GM18907 (cell line): ENCODE data around the gene REPS1.

Experiments used
- ATAC-seq: cut with Tn5 transposase; IDR thresholded peaks from one replicate; pipeline ENCODE4 v1.9.1; 2021; ENCODE audit warnings: mild to moderate bottlenecking, moderate library complexity; ENCODE audit not compliant: unreplicated experiment

The REPS1 gene

GRCh38 chr6:138862456-138862855 lies 125.6 kb downstream of the REPS1 start:
- no peak for ATAC-seq

GRCh38 chr6:138857775-138858174 lies 130.3 kb downstream of the REPS1 start:
- ATAC-seq: no peak

GRCh38 chr6:138856654-138857053 lies 131.4 kb downstream of the REPS1 start:
- ATAC-seq: no peak
